ENCODE data around the gene CIRBP. TPM values are rescaled to one million over a fixed set of nuclear protein-coding genes. Genes with fewer than 3 reads are reported as not detected.

Gene CIRBP
- total RNA-seq (ENCODE audit: unreplicated experiment), result 341 TPM
- long read RNA-seq, transcript CIRBP-246 (6 exons, 1,043 nt), result minor isoform, 9 of 487 reads
- long read RNA-seq, transcript CIRBP-201 (7 exons, 1,328 nt), result major isoform, 395 of 487 reads
- long read RNA-seq, transcript CIRBP-204 (7 exons, 870 nt), result minor isoform, 17 of 487 reads
- long read RNA-seq, partial matches to known transcripts, result 6 of 487 reads
- long read RNA-seq, other reads (novel, unspliced or antisense), result 49 of 487 reads

DNA sequence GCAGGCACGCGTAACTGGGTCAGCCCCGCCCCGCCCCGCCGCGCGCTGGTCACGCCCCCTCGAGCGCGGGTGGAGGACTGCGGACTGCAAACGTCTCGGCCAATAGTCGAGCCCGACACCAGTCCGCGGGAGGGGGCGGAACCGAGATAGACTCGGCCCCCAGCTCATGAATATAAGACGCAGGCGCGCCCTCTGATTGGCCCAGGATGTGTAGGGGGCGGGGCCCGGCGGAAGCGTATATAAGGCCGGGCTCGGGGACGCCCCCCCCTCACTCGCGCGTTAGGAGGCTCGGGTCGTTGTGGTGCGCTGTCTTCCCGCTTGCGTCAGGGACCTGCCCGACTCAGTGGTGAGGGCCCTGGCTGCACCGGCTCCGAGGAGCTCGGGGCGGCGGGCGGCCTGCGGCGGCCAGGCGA, at the start of gene CIRBP:
Gene CIRBP, plus strand, starts transcription at position 268 of the 413 bp plus-strand sequence. CDS start 1,602 bp downstream, outside the sequence.
- Mint-ChIP-seq H3K36me3 (ENCODE audit: unreplicated experiment) (no peaks in the 10 kb centered on the region), H3K9me3 (ENCODE audit: unreplicated experiment) (peaks cover 24% of the 10 kb centered on the region), H3K27me3 (ENCODE audit: unreplicated experiment) (peaks cover 22% of the 10 kb centered on the region), H3K4me1 (ENCODE audit: low read depth, unreplicated experiment) (peaks cover 44% of the 10 kb centered on the region), H3K4me3 (ENCODE audit: unreplicated experiment) (peak within 1 kb of the TSS; percentile 89), H3K27ac (ENCODE audit: unreplicated experiment) (peak within 1 kb of the TSS; percentile 90)
- TF ChIP-seq, protein P1, sequence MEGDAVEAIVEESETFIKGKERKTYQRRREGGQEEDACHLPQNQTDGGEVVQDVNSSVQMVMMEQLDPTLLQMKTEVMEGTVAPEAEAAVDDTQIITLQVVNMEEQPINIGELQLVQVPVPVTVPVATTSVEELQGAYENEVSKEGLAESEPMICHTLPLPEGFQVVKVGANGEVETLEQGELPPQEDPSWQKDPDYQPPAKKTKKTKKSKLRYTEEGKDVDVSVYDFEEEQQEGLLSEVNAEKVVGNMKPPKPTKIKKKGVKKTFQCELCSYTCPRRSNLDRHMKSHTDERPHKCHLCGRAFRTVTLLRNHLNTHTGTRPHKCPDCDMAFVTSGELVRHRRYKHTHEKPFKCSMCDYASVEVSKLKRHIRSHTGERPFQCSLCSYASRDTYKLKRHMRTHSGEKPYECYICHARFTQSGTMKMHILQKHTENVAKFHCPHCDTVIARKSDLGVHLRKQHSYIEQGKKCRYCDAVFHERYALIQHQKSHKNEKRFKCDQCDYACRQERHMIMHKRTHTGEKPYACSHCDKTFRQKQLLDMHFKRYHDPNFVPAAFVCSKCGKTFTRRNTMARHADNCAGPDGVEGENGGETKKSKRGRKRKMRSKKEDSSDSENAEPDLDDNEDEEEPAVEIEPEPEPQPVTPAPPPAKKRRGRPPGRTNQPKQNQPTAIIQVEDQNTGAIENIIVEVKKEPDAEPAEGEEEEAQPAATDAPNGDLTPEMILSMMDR (IDR thresholded peaks at IDR 0.05; ENCODE audit: partially characterized antibody, unreplicated experiment), result no peak
- peak; percentile 99 for DNase-seq

DNA sequence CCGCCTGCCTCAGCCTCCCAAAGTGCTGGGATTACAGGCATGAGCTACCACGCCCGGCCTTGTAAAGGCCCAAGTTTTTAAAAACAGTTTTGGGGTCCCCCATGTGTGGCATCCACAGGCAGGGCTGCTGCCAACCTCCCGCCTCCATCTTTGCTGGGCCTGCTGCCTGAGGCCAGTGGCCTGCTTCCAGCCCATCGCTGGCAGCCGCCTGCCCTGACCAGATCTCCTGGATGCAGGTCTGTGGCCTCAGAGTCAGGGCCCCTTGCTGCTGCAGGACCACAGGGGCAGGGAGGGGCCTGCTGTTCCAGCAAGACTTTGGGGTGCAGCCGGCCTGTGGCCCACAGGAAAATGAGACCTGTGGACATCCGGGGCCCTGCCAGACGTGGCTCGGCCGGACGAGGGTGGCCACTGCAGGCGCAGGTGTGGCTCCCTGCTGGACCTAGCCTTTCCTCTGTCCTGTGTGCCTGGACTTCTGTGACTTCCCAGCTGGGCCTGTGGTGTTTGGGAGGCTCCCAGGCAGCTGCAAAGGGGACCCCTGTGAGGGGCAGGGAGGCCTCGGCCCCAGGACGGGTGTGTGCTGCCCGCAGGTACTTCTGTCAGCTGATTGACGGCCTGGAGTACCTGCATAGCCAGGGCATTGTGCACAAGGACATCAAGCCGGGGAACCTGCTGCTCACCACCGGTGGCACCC, 49.2 kb upstream of the CIRBP start:
- TF ChIP-seq, protein P1 (IDR thresholded peaks at IDR 0.05; ENCODE audit: partially characterized antibody, unreplicated experiment), result no peak
- H3K36me3 Mint-ChIP-seq (ENCODE audit: unreplicated experiment), result no peaks in the 10 kb centered on the region
- DNase-seq, result no peak
- peaks cover 16% of the 10 kb centered on the region for H3K4me1 Mint-ChIP-seq (ENCODE audit: low read depth, unreplicated experiment)
- no peak overlapping the region for H3K27ac Mint-ChIP-seq (ENCODE audit: unreplicated experiment)
- no peak overlapping the region for H3K4me3 Mint-ChIP-seq (ENCODE audit: unreplicated experiment)
- peaks cover 9% of the 10 kb centered on the region for H3K9me3 Mint-ChIP-seq (ENCODE audit: unreplicated experiment)
- H3K27me3 Mint-ChIP-seq (ENCODE audit: unreplicated experiment), result peaks cover 12% of the 10 kb centered on the region

DNA sequence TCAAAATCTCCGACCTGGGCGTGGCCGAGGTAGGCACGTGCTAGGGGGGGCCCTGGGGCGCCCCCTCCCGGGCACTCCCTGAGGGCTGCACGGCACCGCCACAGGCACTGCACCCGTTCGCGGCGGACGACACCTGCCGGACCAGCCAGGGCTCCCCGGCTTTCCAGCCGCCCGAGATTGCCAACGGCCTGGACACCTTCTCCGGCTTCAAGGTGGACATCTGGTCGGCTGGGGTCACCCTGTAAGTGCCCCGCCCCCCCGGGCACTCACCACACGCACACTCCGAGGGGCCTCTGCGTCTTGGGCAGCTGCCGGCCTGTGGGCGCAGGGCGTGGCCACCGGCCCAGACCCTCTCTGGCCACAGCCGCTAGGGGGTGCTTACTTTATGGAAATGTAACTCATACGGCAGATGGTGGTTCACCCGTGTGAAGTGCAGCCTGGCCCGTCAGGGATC, 48.6 kb upstream of the CIRBP start:
- peaks cover 16% of the 10 kb centered on the region for H3K4me1 Mint-ChIP-seq (ENCODE audit: low read depth, unreplicated experiment)
- peaks cover 12% of the 10 kb centered on the region for H3K27me3 Mint-ChIP-seq (ENCODE audit: unreplicated experiment)
- H3K36me3 Mint-ChIP-seq (ENCODE audit: unreplicated experiment), result no peaks in the 10 kb centered on the region
- H3K4me3 Mint-ChIP-seq (ENCODE audit: unreplicated experiment), result no peak overlapping the region
- TF ChIP-seq, protein P1 (IDR thresholded peaks at IDR 0.05; ENCODE audit: partially characterized antibody, unreplicated experiment), result no peak
- no peak overlapping the region for H3K27ac Mint-ChIP-seq (ENCODE audit: unreplicated experiment)
- peaks cover 11% of the 10 kb centered on the region for H3K9me3 Mint-ChIP-seq (ENCODE audit: unreplicated experiment)
- DNase-seq, result peak; percentile 51

DNA sequence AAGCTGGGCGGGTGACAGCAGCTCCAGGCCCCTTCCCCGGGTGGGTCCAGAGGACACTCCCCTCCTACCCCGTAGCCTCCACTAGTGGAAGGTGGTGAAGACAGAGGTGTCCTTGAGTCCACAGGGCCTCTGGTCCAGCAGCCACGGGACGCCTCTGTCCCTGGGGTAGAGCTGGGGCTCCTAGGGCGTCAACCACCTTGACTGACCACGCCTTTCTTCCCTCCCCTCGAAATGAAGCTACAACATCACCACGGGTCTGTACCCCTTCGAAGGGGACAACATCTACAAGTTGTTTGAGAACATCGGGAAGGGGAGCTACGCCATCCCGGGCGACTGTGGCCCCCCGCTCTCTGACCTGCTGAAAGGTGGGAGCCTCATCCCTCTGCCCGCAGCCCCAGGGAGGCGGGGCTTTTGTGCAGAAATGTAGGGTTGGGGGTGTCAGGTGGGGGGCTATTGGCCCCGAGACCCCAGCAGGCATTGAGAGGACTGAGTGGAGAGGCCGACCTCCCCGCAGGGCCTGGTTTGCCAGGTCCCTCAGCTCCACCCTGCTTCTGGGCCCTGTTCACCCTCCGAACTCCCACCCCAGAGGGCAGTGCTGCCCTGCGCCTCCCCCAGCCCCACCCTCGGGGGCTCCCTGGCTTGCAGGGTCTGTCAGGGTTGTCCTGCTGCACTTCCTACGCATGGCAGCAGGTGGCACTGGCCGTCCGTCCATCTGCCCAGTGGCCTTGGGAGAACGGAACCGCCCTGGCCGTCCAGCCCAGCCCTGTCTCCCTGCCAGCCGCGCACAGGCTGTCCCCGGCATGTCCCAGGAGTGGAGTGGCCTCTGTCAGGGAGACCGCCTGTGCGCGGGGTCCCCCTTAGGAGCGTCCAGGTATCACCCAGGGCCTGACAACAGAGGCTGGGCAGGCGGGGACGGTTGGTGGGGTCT, 47.9 kb upstream of the CIRBP start:
- DNase-seq, result peak; percentile 84
- H3K4me3 Mint-ChIP-seq (ENCODE audit: unreplicated experiment), result no peak overlapping the region

More for the DNA sequence above, 47.9 kb upstream of the CIRBP start:
- H3K9me3 Mint-ChIP-seq (ENCODE audit: unreplicated experiment), result peaks cover 8% of the 10 kb centered on the region
- H3K4me1 Mint-ChIP-seq (ENCODE audit: low read depth, unreplicated experiment), result peaks cover 14% of the 10 kb centered on the region
- TF ChIP-seq, protein P1 (IDR thresholded peaks at IDR 0.05; ENCODE audit: partially characterized antibody, unreplicated experiment), result peak; percentile 69
- H3K36me3 Mint-ChIP-seq (ENCODE audit: unreplicated experiment), result no peaks in the 10 kb centered on the region
- H3K27me3 Mint-ChIP-seq (ENCODE audit: unreplicated experiment), result peaks cover 7% of the 10 kb centered on the region
- peak overlapping the region; percentile 48 for H3K27ac Mint-ChIP-seq (ENCODE audit: unreplicated experiment)

Measured in glutamatergic neuron (in vitro differentiated cells).